T-helper 1 cell treated with Interleukin-12 subunit alpha and Interleukin-12 subunit beta and Interleukin-4 antibody, amounts not matched to agents 30 μg/mL and 1 μg/mL, for 36 hours (primary cell): ENCODE measurements around the gene GPBAR1.
A peak's percentile ranks its signal among the peaks of the same experiment; 100 is the strongest.

Source experiments
- H3K27ac Mint-ChIP-seq: one replicate; pipeline ENCODE4 v1.8.0; 2021; ENCODE audit warnings: mild to moderate bottlenecking, mixed read lengths
- H3K27me3 Mint-ChIP-seq: one replicate; pipeline ENCODE4 v1.8.0; 2021; ENCODE audit warnings: low read depth, mixed read lengths
- H3K36me3 Mint-ChIP-seq: one replicate; pipeline ENCODE4 v1.8.0; 2021; ENCODE audit warnings: low read depth, mixed read lengths
- H3K4me1 Mint-ChIP-seq: one replicate; pipeline ENCODE4 v1.8.0; 2021; ENCODE audit warnings: low read depth, mixed read lengths
- H3K4me3 Mint-ChIP-seq: one replicate; pipeline ENCODE4 v1.8.0; 2021; ENCODE audit warnings: mild to moderate bottlenecking, moderate library complexity, mixed read lengths
- H3K9me3 Mint-ChIP-seq: one replicate; pipeline ENCODE4 v1.8.0; 2021; ENCODE audit warnings: mixed read lengths

The GPBAR1 gene

DNA sequence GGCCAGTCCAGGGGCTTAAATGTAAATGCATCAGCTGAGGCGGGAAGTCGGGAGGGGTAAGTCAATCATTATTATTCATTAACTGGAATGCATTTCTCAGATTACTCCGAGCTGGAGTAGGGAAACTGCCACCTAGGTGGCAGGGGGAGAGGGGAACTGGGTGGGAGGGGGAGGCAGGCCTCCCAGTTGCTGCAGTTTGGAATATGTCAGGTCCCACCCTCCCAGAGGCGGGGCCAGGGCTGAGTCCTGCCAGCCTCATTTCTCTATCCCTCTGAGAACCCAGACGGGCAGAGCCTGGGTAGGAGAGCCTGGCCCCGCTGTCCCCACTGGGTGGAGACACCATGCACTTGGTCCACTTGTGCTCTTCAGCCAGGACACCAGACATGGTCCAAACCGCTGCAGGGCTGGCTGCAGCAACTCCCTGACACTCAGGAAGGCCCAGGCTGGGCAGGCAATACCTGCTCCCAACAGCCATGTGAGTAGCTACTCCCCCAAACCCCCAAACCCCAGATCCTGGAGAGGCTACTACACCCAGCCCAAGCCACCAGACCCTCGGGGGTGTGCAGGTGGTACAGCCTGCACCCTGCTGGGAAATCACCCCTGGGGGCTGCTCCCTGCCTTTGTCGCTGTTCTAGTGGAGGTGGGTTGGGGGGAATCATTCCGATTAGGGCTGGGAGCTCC is at the start of gene GPBAR1:
TSS of gene GPBAR1 (plus strand) at position 274 of the 681 bp plus-strand sequence. CDS start 1,710 bp downstream, outside the sequence.
- H3K4me3 Mint-ChIP-seq, result no peak within 1 kb of the TSS
- no peaks in the 10 kb centered on the region for H3K9me3 Mint-ChIP-seq
- H3K27me3 Mint-ChIP-seq, result no peaks in the 10 kb centered on the region
- peak within 1 kb of the TSS; percentile 38 for H3K27ac Mint-ChIP-seq
- H3K36me3 Mint-ChIP-seq, result peaks cover 14% of the 10 kb centered on the region
- H3K4me1 Mint-ChIP-seq, result peaks cover 17% of the 10 kb centered on the region

- Mint-ChIP-seq H3K4me3 (no peak overlapping the region), H3K9me3 (peaks cover 7% of the 10 kb centered on the region), H3K4me1 (peaks cover 15% of the 10 kb centered on the region), H3K27me3 (peaks cover 20% of the 10 kb centered on the region), H3K27ac (no peak overlapping the region), H3K36me3 (peaks cover 24% of the 10 kb centered on the region)
These were observed 46.7 kb upstream of the GPBAR1 start for GRCh38 chr2:218214116-218214515.

GRCh38 chr2:218216336-218216673 is 44.5 kb upstream of the GPBAR1 start:
- Mint-ChIP-seq H3K36me3 (peaks cover 39% of the 10 kb centered on the region), H3K9me3 (no peaks in the 10 kb centered on the region), H3K27ac (peak overlapping the region; percentile 93), H3K4me1 (peaks cover 32% of the 10 kb centered on the region), H3K27me3 (peaks cover 4% of the 10 kb centered on the region), H3K4me3 (peak overlapping the region; percentile 91)

- H3K4me1 Mint-ChIP-seq, result peaks cover 38% of the 10 kb centered on the region
- H3K27ac Mint-ChIP-seq, result peak within 1 kb of the TSS; percentile 93
- H3K9me3 Mint-ChIP-seq, result no peaks in the 10 kb centered on the region
- H3K27me3 Mint-ChIP-seq, result peaks cover 2% of the 10 kb centered on the region
- H3K4me3 Mint-ChIP-seq, result peak within 1 kb of the TSS; percentile 91
- peaks cover 44% of the 10 kb centered on the region for H3K36me3 Mint-ChIP-seq
These were observed 44.0 kb upstream of the GPBAR1 start, which contains the start of gene ARPC2 for GRCh38 chr2:218216674-218217359. TSS of gene ARPC2 (plus strand) at chr2:218217189. CDS start at chr2:218217471, 282 bp downstream.

- Mint-ChIP-seq H3K9me3 (no peaks in the 10 kb centered on the region), H3K4me3 (peak overlapping the region; percentile 91), H3K27me3 (no peaks in the 10 kb centered on the region), H3K36me3 (peaks cover 44% of the 10 kb centered on the region), H3K4me1 (peaks cover 40% of the 10 kb centered on the region), H3K27ac (peak overlapping the region; percentile 88)
These were observed 43.2 kb upstream of the GPBAR1 start for GRCh38 chr2:218217360-218218267.

GRCh38 chr2:218218268-218219185 is 42.3 kb upstream of the GPBAR1 start:
- Mint-ChIP-seq H3K4me1 (peaks cover 48% of the 10 kb centered on the region), H3K27me3 (no peaks in the 10 kb centered on the region)

DNA sequence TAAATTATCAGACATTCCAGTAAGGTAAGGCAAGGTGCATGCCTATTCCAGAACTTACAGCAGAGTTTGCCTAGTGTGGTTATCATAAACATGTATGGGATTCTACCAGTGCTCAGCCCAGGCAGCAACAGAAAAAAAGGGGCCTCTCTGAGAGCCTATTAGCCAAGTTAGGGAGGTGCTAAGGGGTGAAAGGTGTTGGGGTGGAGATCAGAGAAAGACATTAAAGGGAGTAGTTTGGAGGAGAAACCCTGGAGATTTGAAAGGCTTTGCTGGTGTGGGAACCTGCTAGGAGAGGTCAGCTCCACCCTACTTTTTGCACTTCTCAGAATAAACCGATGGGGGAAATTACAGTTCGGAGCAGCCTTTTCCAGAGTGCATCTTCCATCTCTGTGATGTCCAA is 40.9 kb upstream of the GPBAR1 start:
- peaks cover 61% of the 10 kb centered on the region for H3K4me1 Mint-ChIP-seq
- H3K27ac Mint-ChIP-seq, result peak overlapping the region; percentile 60
- peak overlapping the region; percentile 91 for H3K4me3 Mint-ChIP-seq
- H3K27me3 Mint-ChIP-seq, result no peaks in the 10 kb centered on the region
- H3K36me3 Mint-ChIP-seq, result peaks cover 63% of the 10 kb centered on the region
- H3K9me3 Mint-ChIP-seq, result no peaks in the 10 kb centered on the region

More at GRCh38 chr2:218218268-218219185, 42.3 kb upstream of the GPBAR1 start:
- Mint-ChIP-seq H3K27ac (peak overlapping the region; percentile 88), H3K9me3 (no peaks in the 10 kb centered on the region), H3K4me3 (peak overlapping the region; percentile 91), H3K36me3 (peaks cover 50% of the 10 kb centered on the region)

DNA sequence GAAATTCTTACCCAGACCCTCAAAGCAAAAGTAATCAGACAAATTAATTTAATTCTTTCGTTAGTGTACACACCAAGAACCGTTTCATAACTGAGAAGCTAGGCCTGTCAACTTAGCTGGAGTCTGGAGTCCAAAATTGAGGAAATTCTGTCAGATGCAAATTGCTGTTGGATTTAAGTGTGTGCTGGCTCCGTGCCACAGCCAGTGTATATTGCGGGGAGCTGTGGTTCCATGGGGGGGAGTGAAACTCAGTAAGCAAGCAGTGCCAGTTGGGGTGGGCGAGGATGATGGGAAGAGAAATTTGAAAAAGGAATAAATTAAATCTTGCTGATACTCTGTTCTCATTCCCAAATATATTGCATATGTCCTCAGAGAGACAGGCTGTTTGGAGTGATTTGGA is 39.8 kb upstream of the GPBAR1 start:
- H3K36me3 Mint-ChIP-seq, result peaks cover 73% of the 10 kb centered on the region
- H3K27ac Mint-ChIP-seq, result peak overlapping the region; percentile 70
- peaks cover 71% of the 10 kb centered on the region for H3K4me1 Mint-ChIP-seq
- H3K27me3 Mint-ChIP-seq, result no peaks in the 10 kb centered on the region
- H3K4me3 Mint-ChIP-seq, result peak overlapping the region; percentile 91
- no peaks in the 10 kb centered on the region for H3K9me3 Mint-ChIP-seq

- Mint-ChIP-seq H3K27me3 (no peaks in the 10 kb centered on the region), H3K27ac (peak overlapping the region; percentile 23), H3K36me3 (peaks cover 78% of the 10 kb centered on the region), H3K4me3 (peak overlapping the region; percentile 47), H3K9me3 (no peaks in the 10 kb centered on the region), H3K4me1 (peaks cover 73% of the 10 kb centered on the region)
These were observed 37.8 kb upstream of the GPBAR1 start for GRCh38 chr2:218223046-218223445.

- H3K27me3 Mint-ChIP-seq, result no peaks in the 10 kb centered on the region
- peaks cover 77% of the 10 kb centered on the region for H3K4me1 Mint-ChIP-seq
- H3K9me3 Mint-ChIP-seq, result no peaks in the 10 kb centered on the region
- peak overlapping the region; percentile 46 for H3K4me3 Mint-ChIP-seq
- peaks cover 77% of the 10 kb centered on the region for H3K36me3 Mint-ChIP-seq
- peak overlapping the region; percentile 68 for H3K27ac Mint-ChIP-seq
These were observed 36.6 kb upstream of the GPBAR1 start for GRCh38 chr2:218224186-218224585.

GRCh38 chr2:218226903-218227302 is 33.9 kb upstream of the GPBAR1 start:
- peaks cover 72% of the 10 kb centered on the region for H3K4me1 Mint-ChIP-seq
- no peaks in the 10 kb centered on the region for H3K27me3 Mint-ChIP-seq
- H3K27ac Mint-ChIP-seq, result peak overlapping the region; percentile 83
- H3K4me3 Mint-ChIP-seq, result peak overlapping the region; percentile 50
- no peaks in the 10 kb centered on the region for H3K9me3 Mint-ChIP-seq
- H3K36me3 Mint-ChIP-seq, result peaks cover 68% of the 10 kb centered on the region

GRCh38 chr2:218228366-218229090 is 32.3 kb upstream of the GPBAR1 start:
- Mint-ChIP-seq H3K36me3 (peaks cover 70% of the 10 kb centered on the region), H3K9me3 (no peaks in the 10 kb centered on the region), H3K4me1 (peaks cover 67% of the 10 kb centered on the region), H3K27me3 (no peaks in the 10 kb centered on the region), H3K4me3 (peak overlapping the region; percentile 71), H3K27ac (peak overlapping the region; percentile 90)

GRCh38 chr2:218229239-218229638 is 31.6 kb upstream of the GPBAR1 start:
- peak overlapping the region; percentile 90 for H3K27ac Mint-ChIP-seq
- peak overlapping the region; percentile 71 for H3K4me3 Mint-ChIP-seq
- no peaks in the 10 kb centered on the region for H3K27me3 Mint-ChIP-seq
- H3K36me3 Mint-ChIP-seq, result peaks cover 72% of the 10 kb centered on the region
- H3K9me3 Mint-ChIP-seq, result no peaks in the 10 kb centered on the region
- peaks cover 62% of the 10 kb centered on the region for H3K4me1 Mint-ChIP-seq
